ENCODE data around the gene MAD1L1.
A peak's percentile ranks its signal among the peaks of the same experiment; 100 is the strongest.
"Not testable (repeated sequence)": the region's sequence is repeated elsewhere in the genome, so short reads cannot be mapped to it uniquely, and the experiment has no call there.

The MAD1L1 gene

DNA sequence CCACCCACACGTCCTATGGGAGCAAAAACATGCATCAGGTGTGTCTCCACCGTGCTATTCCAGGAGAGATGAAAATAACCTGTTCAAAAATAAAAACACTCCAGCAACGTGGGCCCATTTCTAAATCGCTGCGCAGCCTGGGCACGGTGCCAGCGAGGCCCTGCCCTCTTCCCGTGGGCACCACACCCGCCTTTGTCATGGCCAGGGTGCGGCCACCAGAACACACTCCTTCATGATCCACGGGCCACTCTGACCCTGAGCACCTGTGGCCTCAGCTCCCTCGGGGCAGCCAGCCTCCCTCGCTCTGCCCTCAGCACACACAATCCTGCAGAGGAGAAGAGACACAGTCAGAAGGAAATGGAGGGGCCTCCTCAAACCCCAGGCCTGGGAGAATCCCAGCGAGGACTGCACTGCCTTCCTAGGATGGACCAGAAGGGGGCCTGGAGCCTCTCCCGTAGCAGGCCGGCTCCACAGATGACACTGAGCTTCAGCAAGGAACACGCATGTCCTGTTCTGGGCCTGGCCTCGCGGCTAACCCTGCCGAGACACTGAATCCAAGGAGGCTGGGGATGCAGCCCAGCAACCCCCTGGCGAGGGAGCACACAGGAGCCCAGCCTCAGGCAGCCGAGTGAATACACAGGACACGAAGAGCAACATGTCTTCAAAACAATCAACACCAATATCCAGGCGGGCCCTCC lies 169.0 kb downstream of the MAD1L1 start:
- DNase-seq (ENCODE audit: low spot score): peak; percentile 59

GRCh38 chr7:2062648-2063047 lies 170.1 kb downstream of the MAD1L1 start:
- no peak for DNase-seq (ENCODE audit: low spot score)

GRCh38 chr7:2060701-2061100 lies 172.0 kb downstream of the MAD1L1 start:
- peak; percentile 61 for DNase-seq (ENCODE audit: low spot score)

- no peak for DNase-seq (ENCODE audit: low spot score)
These were observed 172.6 kb downstream of the MAD1L1 start for GRCh38 chr7:2059964-2060700.

- DNase-seq (ENCODE audit: low spot score): not testable (repeated sequence)
These were observed 174.5 kb downstream of the MAD1L1 start for GRCh38 chr7:2058246-2058645.

- DNase-seq (ENCODE audit: low spot score): no peak
These were observed 176.8 kb downstream of the MAD1L1 start for GRCh38 chr7:2055956-2056355.

GRCh38 chr7:2054927-2055326 lies 177.8 kb downstream of the MAD1L1 start:
- no peak for DNase-seq (ENCODE audit: low spot score)

GRCh38 chr7:2053395-2053794 lies 179.3 kb downstream of the MAD1L1 start:
- no peak for DNase-seq (ENCODE audit: low spot score)

- DNase-seq (ENCODE audit: low spot score): no peak
These were observed 180.1 kb downstream of the MAD1L1 start for GRCh38 chr7:2052657-2053048.

- DNase-seq (ENCODE audit: low spot score): no peak
These were observed 180.8 kb downstream of the MAD1L1 start for GRCh38 chr7:2051707-2052656.

DNA sequence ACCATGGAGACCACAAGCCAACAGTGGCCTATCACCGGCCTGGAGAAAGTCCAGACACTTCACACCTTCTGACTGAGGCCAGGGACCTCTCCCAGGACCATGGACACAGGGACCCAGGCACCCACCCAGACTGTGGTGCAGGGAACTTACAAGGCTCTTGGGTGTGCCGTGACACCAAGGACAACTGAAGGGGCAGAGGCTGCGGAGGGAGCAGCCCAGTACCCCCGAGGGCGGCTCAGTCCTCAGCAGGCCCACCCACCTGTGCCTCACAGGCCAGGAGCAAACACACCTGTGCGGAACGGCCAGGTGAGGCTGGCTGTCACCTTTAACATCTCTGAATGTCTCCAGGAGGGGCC lies 182.3 kb downstream of the MAD1L1 start:
- DNase-seq (ENCODE audit: low spot score): no peak

- DNase-seq (ENCODE audit: low spot score): no peak
These were observed 182.8 kb downstream of the MAD1L1 start for GRCh38 chr7:2049782-2050510.

DNA sequence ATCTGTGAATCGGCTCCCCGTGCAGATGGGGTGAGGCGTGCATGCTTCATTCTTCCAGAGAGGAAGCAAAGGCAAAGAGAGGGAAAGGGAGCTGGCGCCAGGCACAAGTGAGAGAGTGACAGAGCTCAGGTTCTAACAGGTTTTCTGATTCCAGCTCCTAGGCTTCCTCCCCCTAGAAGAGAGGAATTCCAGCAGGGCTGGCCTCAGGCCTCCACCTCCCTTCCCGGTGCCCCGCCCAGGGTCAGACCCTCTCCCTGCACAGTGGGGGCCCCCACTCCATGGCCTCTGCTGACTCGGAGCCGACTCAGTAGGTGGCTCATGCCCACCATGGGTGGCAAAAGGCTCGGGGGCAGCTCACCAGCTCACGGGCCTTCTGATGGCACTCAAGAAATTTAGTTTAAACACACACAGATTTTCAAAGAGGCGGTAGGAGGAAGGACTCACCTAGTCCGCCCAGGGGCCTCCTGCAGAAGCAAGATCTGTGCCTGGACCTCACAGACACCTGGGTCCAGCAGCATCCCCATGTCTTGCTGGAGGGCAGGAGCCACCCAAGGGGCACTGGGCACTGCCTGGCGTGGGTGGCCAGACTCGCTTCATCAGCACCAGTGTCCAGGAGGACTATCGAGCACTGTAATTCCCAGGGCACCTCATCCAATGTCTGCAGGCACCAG lies 183.5 kb downstream of the MAD1L1 start:
- no peak for DNase-seq (ENCODE audit: low spot score)

DNA sequence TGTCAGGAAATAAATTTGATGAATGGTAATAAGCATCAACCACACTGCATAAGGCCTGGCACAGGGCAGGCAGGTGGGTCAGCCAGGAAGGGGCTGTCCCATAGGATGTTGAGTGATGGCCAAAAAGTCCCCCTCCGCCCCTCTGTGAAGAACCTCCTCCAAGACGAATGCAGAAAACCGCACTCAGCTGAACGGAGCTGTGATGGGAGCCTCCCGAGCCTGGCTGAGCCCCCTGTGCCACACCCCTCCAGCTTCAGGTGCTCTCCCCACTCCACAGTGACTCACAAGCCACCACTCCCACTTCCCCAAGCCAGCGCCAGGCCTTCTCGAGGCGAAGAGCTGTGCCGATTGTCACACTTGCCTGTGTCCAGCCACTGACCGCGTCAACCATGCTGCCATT lies 184.2 kb downstream of the MAD1L1 start:
- DNase-seq (ENCODE audit: low spot score): no peak

DNA sequence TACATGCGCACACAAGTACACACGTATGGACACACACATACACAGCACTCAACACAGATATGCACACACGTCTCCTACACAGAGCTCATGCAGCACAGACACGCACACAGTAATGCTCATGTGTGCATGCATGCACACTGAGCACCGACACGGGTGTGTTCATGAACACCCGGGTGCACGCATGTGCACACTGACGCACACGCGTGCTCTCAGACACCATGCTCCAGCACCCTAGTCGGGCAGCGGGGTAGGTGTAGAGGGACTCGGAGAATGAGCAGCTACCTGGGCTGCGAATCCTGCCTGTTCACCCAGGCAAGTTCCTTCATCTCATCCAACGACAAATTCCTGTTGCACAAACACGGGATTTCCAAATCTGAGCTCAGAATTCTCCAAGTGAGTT lies 184.7 kb downstream of the MAD1L1 start:
- no peak for DNase-seq (ENCODE audit: low spot score)

GRCh38 chr7:2046581-2047565 lies 185.9 kb downstream of the MAD1L1 start:
- DNase-seq (ENCODE audit: low spot score): no peak

GRCh38 chr7:2045559-2046405 lies 187.0 kb downstream of the MAD1L1 start:
- DNase-seq (ENCODE audit: low spot score): no peak

GRCh38 chr7:2044883-2045471 lies 187.8 kb downstream of the MAD1L1 start:
- no peak for DNase-seq (ENCODE audit: low spot score)
